NCI-H1417 treated with DMSO at 0.1 percent for 48 hours (cell line): Measurements from ENCODE around the gene NDUFA1.
"Not testable (repeated sequence)": the region's sequence is repeated elsewhere in the genome, so short reads cannot be mapped to it uniquely, and the experiment has no call there.

ENCODE experiments used
- DNase-seq: peaks from one replicate; lab custom pipeline; 2025; lab: John Stamatoyannopoulos, UW

Gene NDUFA1

GRCh38 chrX:119871599-119872395 lies at the start of gene NDUFA1, which contains the start of gene RNF113A:
NDUFA1 (plus strand) TSS chrX:119871832; CDS start chrX:119871912, 80 bp downstream.
RNF113A (minus strand) TSS chrX:119871733; CDS start chrX:119871613, 120 bp downstream.
- no peak for DNase-seq

GRCh38 chrX:119824221-119824620 lies 47.4 kb upstream of the NDUFA1 start:
- not testable (repeated sequence) for DNase-seq

GRCh38 chrX:119826399-119826959 lies 45.2 kb upstream of the NDUFA1 start:
- DNase-seq = no peak

GRCh38 chrX:119828446-119828845 lies 43.2 kb upstream of the NDUFA1 start:
- DNase-seq = no peak

- no peak for DNase-seq
These were observed 37.7 kb upstream of the NDUFA1 start for GRCh38 chrX:119833905-119834304.

GRCh38 chrX:119852382-119853353 lies 19.0 kb upstream of the NDUFA1 start, which contains the start of gene UPF3B:
UPF3B (minus strand) TSS chrX:119852963; CDS start chrX:119852928, 35 bp downstream.
- DNase-seq = peak; percentile 93

- DNase-seq = no peak
These were observed 18.2 kb upstream of the NDUFA1 start for GRCh38 chrX:119853444-119853843.

GRCh38 chrX:119870626-119871131 lies 953 bp upstream of the NDUFA1 start:
- no peak for DNase-seq

- no peak for DNase-seq
These were observed 410 bp upstream of the NDUFA1 start for GRCh38 chrX:119871245-119871598.

GRCh38 chrX:119878740-119879139 lies 7.1 kb downstream of the NDUFA1 start:
- DNase-seq = no peak

GRCh38 chrX:119880076-119880475 lies 8.4 kb downstream of the NDUFA1 start:
- DNase-seq = no peak

GRCh38 chrX:119880552-119881437 lies 9.2 kb downstream of the NDUFA1 start:
- no peak for DNase-seq

GRCh38 chrX:119885554-119886428 lies 14.2 kb downstream of the NDUFA1 start:
- DNase-seq = no peak

GRCh38 chrX:119887721-119888425 lies 16.2 kb downstream of the NDUFA1 start:
- no peak for DNase-seq

GRCh38 chrX:119890626-119891025 lies 19.0 kb downstream of the NDUFA1 start:
- DNase-seq = not testable (repeated sequence)

- DNase-seq = not testable (repeated sequence)
These were observed 20.5 kb downstream of the NDUFA1 start for GRCh38 chrX:119891961-119892692.

GRCh38 chrX:119895843-119896326 lies 24.3 kb downstream of the NDUFA1 start, which contains the start of gene AKAP14:
AKAP14 (plus strand) TSS chrX:119895893; CDS start chrX:119903224, 7,331 bp downstream.
- no peak for DNase-seq

GRCh38 chrX:119899125-119899524 lies 27.5 kb downstream of the NDUFA1 start:
- no peak for DNase-seq
